OCI-LY7 (cell line): Measurements from ENCODE around the gene NFE2L1. TPM values are rescaled to one million over a fixed set of nuclear protein-coding genes. Genes with fewer than 3 reads are reported as not detected.
A peak's percentile ranks its signal among the peaks of the same experiment; 100 is the strongest.

Source experiments
- BruUV-seq: library from RNA; stranded (reverse); fragments of 400-500 nt; replicated peaks from 2 replicates; lab custom pipeline; 2021; lab: Mats Ljungman, UMichigan
- CTCF ChIA-PET: fragments of 300-600 bp; sonication (Branson Sonifier 250); formaldehyde crosslinking; loops from one replicate; lab custom pipeline; 2022; ENCODE audit warnings: antibody characterized with exemption; ENCODE audit not compliant: unreplicated experiment; lab: Charles Lee
- POLR2A ChIA-PET: fragments of 300-600 bp; sonication (Branson Sonifier 250); formaldehyde crosslinking; loops from one replicate; lab custom pipeline; 2022; ENCODE audit warnings: antibody characterized with exemption; lab: Charles Lee
- DNase-seq: peaks from one replicate; pipeline ENCODE4 v3.0.0-alpha.2; 2015; ENCODE audit warnings: low spot score
- H2AFZ ChIP-seq: fragments of 200-600 bp; sonication (generic), shearing (Covaris generic); 2 replicates; pipeline ENCODE4 v1.6.1; 2014; ENCODE audit warnings: mild to moderate bottlenecking, antibody characterized with exemption, low read length, moderate library complexity
- H3K27ac ChIP-seq: fragments of 200-600 bp; sonication (generic); 2 replicates; pipeline ENCODE4 v1.5.1; 2014; ENCODE audit warnings: mixed run types, low read depth, mild to moderate bottlenecking, moderate library complexity, low read length, inconsistent platforms; ENCODE audit not compliant: poor library complexity, severe bottlenecking
- H3K36me3 ChIP-seq: fragments of 200-600 bp; sonication (generic); 2 replicates; pipeline ENCODE4 v1.6.1; 2014; ENCODE audit warnings: mild to moderate bottlenecking, antibody characterized with exemption, low read length, moderate library complexity, mixed read lengths; ENCODE audit not compliant: insufficient read depth
- H3K4me1 ChIP-seq: fragments of 200-600 bp; sonication (generic); 2 replicates; pipeline ENCODE4 v1.5.1; 2014; ENCODE audit warnings: mild to moderate bottlenecking, low read length; ENCODE audit not compliant: insufficient read depth, poor library complexity, severe bottlenecking
- H3K4me2 ChIP-seq: fragments of 200-600 bp; sonication (generic); 2 replicates; pipeline ENCODE4 v1.6.1; 2014; ENCODE audit warnings: mild to moderate bottlenecking, low read length
- H3K4me3 ChIP-seq: fragments of 200-600 bp; sonication (generic); 2 replicates; pipeline ENCODE4 v1.5.1; 2014; ENCODE audit warnings: mild to moderate bottlenecking, low read depth, low read length; ENCODE audit not compliant: poor library complexity, severe bottlenecking
- H3K79me2 ChIP-seq: fragments of 200-600 bp; sonication (generic); 2 replicates; pipeline ENCODE4 v1.6.1; 2016; ENCODE audit warnings: low read depth, mild to moderate bottlenecking, low read length, moderate library complexity, mixed read lengths; ENCODE audit not compliant: insufficient read depth
- H3K9me2 ChIP-seq: fragments of 200-600 bp; sonication (generic); 2 replicates; pipeline ENCODE4 v1.6.1; 2016; ENCODE audit warnings: mild to moderate bottlenecking, low read length, mixed read lengths; ENCODE audit not compliant: insufficient read depth
- H3K9me3 ChIP-seq: fragments of 200-600 bp; sonication (generic); 2 replicates; pipeline ENCODE4 v1.6.1; 2014; ENCODE audit warnings: mild to moderate bottlenecking, mixed run types, low read length, mixed read lengths
- H4K20me1 ChIP-seq: fragments of 200-600 bp; sonication (generic); 2 replicates; pipeline ENCODE4 v1.6.1; 2014; ENCODE audit warnings: mild to moderate bottlenecking, antibody characterized with exemption, low read length, moderate library complexity, mixed read lengths; ENCODE audit not compliant: insufficient read depth
- EZH2phosphoT487 ChIP-seq: fragments of 200-600 bp; sonication (generic); IDR thresholded peaks from 2 replicates; pipeline ENCODE4 v1.6.1; 2018; ENCODE audit warnings: low read depth, borderline replicate concordance, mild to moderate bottlenecking, mixed run types, antibody characterized with exemption, low read length, moderate library complexity, mixed read lengths
- intact Hi-C: fragments of 100-400 bp; cut with micrococcal nuclease; formaldehyde crosslinking; loops from one replicate; pipeline ENCODE4 v1.10.0; 2022; ENCODE audit not compliant: unreplicated experiment
- total RNA-seq, 2 experiments: library from RNA; depleted of rRNA in 1 of 2; stranded (reverse); fragments of >200 nt in 1 of 2; shearing (Covaris generic) in 1 of 2; gene quantifications; 2 replicates each; pipeline ENCODE4 v1.2.3, GENCODE V29; 2014 to 2022
- TF ChIP-seq, protein P1 (sequence below): fragments of 200-600 bp; sonication (generic); conservative IDR thresholded peaks from 2 replicates; pipeline ENCODE4 v1.5.1; 2014; ENCODE audit warnings: mild to moderate bottlenecking, antibody characterized with exemption, low read length, moderate library complexity, mixed read lengths

Gene NFE2L1
- total RNA-seq, 2 experiments from 2014 or later = 42.3 to 106 TPM

DNA sequence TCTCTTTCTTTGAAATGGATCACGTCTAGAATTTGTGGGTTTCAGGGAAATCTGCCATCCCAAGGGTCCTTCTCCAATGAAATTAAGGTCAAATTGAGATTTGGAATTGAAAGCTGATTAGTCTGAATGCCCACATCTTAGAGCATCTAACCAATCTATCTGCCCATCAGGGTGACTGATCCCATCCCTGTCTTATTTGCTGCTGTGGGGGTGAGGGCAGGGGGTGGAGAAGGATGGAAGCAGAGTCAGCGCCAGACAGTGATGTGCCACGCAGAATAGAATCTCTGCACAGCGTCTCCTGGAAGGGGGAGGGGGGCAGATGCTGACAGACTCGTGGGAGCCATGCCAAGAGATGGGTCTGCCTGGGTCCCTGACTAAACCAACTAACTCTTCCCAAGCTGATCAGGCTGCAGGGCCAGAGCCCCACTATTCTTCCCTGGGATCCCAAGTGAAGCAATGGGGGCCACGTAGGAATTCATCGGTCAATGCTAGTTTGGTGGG, 45.2 kb upstream of the NFE2L1 start:
- POLR2A ChIA-PET = interaction anchor here (1.2 kb wide), 1 partner anchor 15 kb away, joined by 4 read pairs; no protein-coding TSS in a partner anchor
- Histone ChIP-seq H3K4me3 (no peak overlapping the region), H3K36me3 (no peaks in the 10 kb centered on the region), H3K4me1 (peaks cover 34% of the 10 kb centered on the region), H4K20me1 (no peaks in the 10 kb centered on the region), H3K9me2 (no peaks in the 10 kb centered on the region), H3K9me3 (no peaks in the 10 kb centered on the region), H3K4me2 (peak overlapping the region; percentile 54), H3K79me2 (no peaks in the 10 kb centered on the region), H3K27ac (no peak overlapping the region), H2AFZ (peak overlapping the region; percentile 97)
- no TSS peak for BruUV-seq
- DNase-seq = no peak
- CTCF ChIA-PET = no interaction called here
- intact Hi-C loops = no loop called here
- TF ChIP-seq, protein P1, sequence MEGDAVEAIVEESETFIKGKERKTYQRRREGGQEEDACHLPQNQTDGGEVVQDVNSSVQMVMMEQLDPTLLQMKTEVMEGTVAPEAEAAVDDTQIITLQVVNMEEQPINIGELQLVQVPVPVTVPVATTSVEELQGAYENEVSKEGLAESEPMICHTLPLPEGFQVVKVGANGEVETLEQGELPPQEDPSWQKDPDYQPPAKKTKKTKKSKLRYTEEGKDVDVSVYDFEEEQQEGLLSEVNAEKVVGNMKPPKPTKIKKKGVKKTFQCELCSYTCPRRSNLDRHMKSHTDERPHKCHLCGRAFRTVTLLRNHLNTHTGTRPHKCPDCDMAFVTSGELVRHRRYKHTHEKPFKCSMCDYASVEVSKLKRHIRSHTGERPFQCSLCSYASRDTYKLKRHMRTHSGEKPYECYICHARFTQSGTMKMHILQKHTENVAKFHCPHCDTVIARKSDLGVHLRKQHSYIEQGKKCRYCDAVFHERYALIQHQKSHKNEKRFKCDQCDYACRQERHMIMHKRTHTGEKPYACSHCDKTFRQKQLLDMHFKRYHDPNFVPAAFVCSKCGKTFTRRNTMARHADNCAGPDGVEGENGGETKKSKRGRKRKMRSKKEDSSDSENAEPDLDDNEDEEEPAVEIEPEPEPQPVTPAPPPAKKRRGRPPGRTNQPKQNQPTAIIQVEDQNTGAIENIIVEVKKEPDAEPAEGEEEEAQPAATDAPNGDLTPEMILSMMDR = no peak
- no peak for TF ChIP-seq EZH2phosphoT487

DNA sequence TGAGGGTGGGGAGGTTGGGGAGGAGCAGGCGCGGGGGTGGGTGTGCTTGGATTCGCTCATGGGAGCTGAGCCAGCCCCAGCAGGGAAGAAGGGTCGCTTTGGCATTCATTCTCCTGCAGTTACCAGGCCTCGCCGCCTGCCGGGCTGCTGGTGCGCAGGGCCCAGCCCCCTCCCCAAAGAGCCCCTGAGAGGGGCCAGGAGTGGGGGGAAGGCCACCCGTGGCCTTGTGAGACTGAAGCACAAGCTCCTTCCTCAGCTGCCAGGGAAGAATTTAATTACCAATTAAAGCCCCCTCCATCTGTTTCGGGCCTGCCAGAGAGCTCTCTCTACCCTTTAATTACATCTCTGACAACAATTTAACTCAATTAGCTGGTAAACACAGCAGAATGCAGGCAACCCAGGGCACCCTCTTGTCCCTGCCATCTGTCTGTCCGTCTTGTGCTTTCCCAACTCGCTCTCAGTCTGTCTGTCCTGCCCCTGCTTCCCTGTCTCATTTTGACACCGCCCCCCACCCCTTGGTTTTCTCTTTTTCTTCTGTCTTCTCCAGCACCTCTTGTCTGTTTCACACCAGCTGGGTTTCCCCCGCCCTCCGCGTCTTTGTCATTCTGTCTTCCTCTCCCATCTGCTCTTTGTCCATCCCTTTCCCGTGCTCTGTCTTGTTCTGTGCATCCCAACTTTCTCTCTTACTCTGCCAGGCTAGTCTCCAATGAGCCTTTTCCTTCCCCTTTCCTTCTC, 44.6 kb upstream of the NFE2L1 start:
- no TSS peak for BruUV-seq
- H3K9me2 ChIP-seq = no peaks in the 10 kb centered on the region
- no peak overlapping the region for H3K27ac ChIP-seq
- ChIA-PET CTCF (no interaction called here), POLR2A (interaction anchor here (1.2 kb wide), 1 partner anchor 14 kb away, joined by 4 read pairs; no protein-coding TSS in a partner anchor)
- intact Hi-C loops = no loop called here
- peak overlapping the region; percentile 97 for H2AFZ ChIP-seq
- no peak overlapping the region for H3K4me2 ChIP-seq
- no peak for DNase-seq
- H4K20me1 ChIP-seq = no peaks in the 10 kb centered on the region
- no peak for TF ChIP-seq EZH2phosphoT487
- TF ChIP-seq, protein P1 = no peak
- no peaks in the 10 kb centered on the region for H3K36me3 ChIP-seq
- H3K9me3 ChIP-seq = no peaks in the 10 kb centered on the region
- H3K4me3 ChIP-seq = no peak overlapping the region
- peaks cover 34% of the 10 kb centered on the region for H3K4me1 ChIP-seq
- no peaks in the 10 kb centered on the region for H3K79me2 ChIP-seq

DNA sequence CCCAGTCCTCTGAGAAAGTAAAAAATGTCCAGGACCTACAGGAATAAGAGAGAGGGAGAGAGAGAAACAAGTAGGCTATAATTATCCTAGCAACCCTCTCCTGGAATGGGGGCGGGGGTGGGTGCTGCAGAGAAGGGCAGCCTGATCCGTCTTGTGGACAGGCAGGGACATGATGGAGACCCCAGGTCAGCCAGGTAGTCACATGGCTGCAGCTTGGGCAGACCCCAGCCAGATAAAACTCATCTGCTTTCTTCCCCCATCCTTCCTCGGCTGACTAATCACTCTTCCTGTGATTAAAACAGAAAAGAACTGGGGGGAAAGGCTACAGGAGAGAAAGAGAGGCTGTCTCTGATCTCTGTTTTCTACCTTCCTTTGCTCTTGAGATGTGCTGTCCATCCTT, 43.2 kb upstream of the NFE2L1 start:
- Histone ChIP-seq H3K36me3 (no peaks in the 10 kb centered on the region), H3K4me1 (peaks cover 34% of the 10 kb centered on the region), H4K20me1 (no peaks in the 10 kb centered on the region), H3K4me2 (peak overlapping the region; percentile 39), H3K79me2 (no peaks in the 10 kb centered on the region), H3K9me3 (no peaks in the 10 kb centered on the region), H3K4me3 (no peak overlapping the region), H3K9me2 (no peaks in the 10 kb centered on the region), H2AFZ (peak overlapping the region; percentile 82), H3K27ac (no peak overlapping the region)
- no peak for DNase-seq
- intact Hi-C loops = no loop called here
- POLR2A ChIA-PET = no interaction called here
- CTCF ChIA-PET = no interaction called here
- BruUV-seq = no TSS peak
- TF ChIP-seq EZH2phosphoT487 = no peak
- TF ChIP-seq, protein P1 = no peak
